ENCODE data around the gene UBASH3B.

The UBASH3B gene

DNA sequence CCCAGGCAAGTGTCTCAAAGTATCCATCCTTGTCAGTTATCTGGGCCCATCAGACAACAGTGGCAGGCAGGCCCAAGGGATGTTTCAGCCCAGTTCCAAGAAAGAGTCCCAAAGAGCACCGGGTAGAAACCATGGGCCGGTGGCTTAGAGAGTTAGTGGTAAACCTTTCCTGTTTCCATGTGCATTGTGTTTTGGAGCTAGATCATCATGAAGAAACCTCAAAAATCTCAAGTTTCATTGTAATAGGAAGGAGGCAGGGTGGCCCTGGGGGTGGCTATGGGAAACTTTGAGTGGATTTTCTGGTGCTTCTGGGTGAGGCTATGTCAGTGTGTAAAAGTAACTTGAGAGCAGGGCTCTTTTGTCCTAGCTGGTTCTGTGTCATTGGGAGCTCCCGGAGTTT is 68.1 kb downstream of the UBASH3B start:
- no peak for DNase-seq (ENCODE audit: extremely low read depth, insufficient read length)
- TF ChIP-seq, protein P1, sequence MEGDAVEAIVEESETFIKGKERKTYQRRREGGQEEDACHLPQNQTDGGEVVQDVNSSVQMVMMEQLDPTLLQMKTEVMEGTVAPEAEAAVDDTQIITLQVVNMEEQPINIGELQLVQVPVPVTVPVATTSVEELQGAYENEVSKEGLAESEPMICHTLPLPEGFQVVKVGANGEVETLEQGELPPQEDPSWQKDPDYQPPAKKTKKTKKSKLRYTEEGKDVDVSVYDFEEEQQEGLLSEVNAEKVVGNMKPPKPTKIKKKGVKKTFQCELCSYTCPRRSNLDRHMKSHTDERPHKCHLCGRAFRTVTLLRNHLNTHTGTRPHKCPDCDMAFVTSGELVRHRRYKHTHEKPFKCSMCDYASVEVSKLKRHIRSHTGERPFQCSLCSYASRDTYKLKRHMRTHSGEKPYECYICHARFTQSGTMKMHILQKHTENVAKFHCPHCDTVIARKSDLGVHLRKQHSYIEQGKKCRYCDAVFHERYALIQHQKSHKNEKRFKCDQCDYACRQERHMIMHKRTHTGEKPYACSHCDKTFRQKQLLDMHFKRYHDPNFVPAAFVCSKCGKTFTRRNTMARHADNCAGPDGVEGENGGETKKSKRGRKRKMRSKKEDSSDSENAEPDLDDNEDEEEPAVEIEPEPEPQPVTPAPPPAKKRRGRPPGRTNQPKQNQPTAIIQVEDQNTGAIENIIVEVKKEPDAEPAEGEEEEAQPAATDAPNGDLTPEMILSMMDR (IDR thresholded peaks at IDR 0.05; ENCODE audit: insufficient read depth, low read length, poor library complexity, severe bottlenecking) = no peak
- Histone ChIP-seq H3K36me3 (ENCODE audit: control insufficient read depth, insufficient read depth, low read length) (no peaks in the 10 kb centered on the region), H3K4me3 (replicated peaks; ENCODE audit: low read depth, low read length) (no peak overlapping the region), H3K27me3 (replicated peaks; ENCODE audit: control insufficient read depth, insufficient read depth, low read length) (no peaks in the 10 kb centered on the region)

DNA sequence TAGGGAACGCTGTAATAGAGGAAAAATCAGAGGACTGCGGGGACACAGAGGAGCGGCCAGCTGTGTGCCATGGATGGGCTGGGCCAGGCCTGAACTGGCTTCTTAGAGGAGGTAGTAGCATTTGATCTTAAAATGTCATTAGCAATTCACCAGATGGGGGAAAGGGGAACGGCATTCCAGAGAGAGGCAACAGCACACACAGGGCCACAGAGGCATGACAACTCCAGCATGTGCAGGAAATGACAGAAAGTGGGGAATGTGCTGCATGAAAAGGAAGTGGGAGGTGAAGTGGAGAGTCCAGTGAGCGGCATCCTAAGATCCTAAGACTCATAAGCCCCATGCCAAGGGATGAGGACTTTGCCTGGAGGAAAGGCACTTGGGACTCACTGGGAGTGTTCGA is 69.0 kb downstream of the UBASH3B start:
- H3K4me3 ChIP-seq (replicated peaks; ENCODE audit: low read depth, low read length) = no peak overlapping the region
- no peaks in the 10 kb centered on the region for H3K36me3 ChIP-seq (ENCODE audit: control insufficient read depth, insufficient read depth, low read length)
- DNase-seq (ENCODE audit: extremely low read depth, insufficient read length) = no peak
- TF ChIP-seq, protein P1 (IDR thresholded peaks at IDR 0.05; ENCODE audit: insufficient read depth, low read length, poor library complexity, severe bottlenecking) = no peak
- H3K27me3 ChIP-seq (replicated peaks; ENCODE audit: control insufficient read depth, insufficient read depth, low read length) = no peaks in the 10 kb centered on the region

DNA sequence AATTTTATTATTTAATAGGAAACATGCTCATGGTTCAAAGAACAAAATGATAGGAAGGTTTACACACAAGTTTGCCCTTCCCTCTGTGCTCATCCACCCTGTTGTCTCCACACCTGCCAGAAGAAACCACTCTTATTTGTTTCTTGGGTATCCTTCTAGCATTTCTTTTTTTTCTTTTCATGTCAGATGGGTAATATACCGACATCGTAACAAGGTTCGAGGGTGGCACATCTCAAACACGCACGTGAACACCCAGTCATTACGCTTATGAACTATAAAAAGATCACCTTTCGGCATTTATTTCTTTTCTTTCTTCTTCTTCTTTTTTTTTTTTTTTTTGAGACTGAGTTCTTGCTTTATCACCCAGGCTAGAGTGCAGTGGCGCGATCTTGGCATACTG is 70.5 kb downstream of the UBASH3B start:
- no peaks in the 10 kb centered on the region for H3K27me3 ChIP-seq (replicated peaks; ENCODE audit: control insufficient read depth, insufficient read depth, low read length)
- TF ChIP-seq, protein P1 (IDR thresholded peaks at IDR 0.05; ENCODE audit: insufficient read depth, low read length, poor library complexity, severe bottlenecking) = no peak
- no peaks in the 10 kb centered on the region for H3K36me3 ChIP-seq (ENCODE audit: control insufficient read depth, insufficient read depth, low read length)
- no peak for DNase-seq (ENCODE audit: extremely low read depth, insufficient read length)
- H3K4me3 ChIP-seq (replicated peaks; ENCODE audit: low read depth, low read length) = no peak overlapping the region

DNA sequence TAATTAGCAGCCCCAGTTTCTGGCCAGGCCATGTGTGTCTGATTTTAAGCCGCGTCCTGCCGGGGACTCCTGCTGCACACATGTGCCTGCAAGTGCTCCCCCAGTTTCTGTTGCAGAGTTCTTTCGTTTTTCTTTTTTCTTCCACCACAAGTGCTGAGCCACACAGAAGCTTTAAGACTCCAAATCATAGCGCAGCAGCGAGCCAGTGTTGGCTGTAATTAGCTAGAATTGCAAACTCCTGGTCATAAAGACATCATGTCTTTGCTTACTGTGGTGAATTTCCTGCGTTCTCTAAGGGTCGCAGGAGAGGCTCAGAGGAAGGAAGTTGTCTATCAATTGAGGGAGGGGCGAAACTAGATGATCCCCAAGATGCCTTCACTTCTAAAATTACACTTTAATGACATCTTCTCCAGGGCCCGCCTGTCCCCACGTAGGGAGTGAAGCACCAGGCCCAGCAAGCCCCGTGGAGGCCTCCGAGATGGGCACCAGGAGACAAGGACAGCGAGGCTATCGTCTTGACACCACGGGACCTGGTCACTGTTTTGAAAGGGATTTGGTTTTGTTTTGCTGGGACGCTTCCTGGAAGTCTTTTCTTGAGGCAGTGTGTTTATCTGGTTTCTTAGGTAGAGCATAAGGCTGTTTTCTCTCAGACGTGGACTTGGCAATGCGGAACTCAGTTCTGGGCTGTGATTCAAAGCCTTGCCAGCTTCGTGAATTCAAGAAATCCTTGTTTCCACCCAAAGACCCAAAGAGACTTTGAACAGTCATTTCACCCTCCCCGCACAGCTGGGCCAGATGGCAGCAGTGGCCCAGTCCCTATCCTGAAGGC is 71.8 kb downstream of the UBASH3B start:
- no peaks in the 10 kb centered on the region for H3K36me3 ChIP-seq (ENCODE audit: control insufficient read depth, insufficient read depth, low read length)
- no peak overlapping the region for H3K4me3 ChIP-seq (replicated peaks; ENCODE audit: low read depth, low read length)
- TF ChIP-seq, protein P1 (IDR thresholded peaks at IDR 0.05; ENCODE audit: insufficient read depth, low read length, poor library complexity, severe bottlenecking) = no peak
- DNase-seq (ENCODE audit: extremely low read depth, insufficient read length) = no peak
- no peaks in the 10 kb centered on the region for H3K27me3 ChIP-seq (replicated peaks; ENCODE audit: control insufficient read depth, insufficient read depth, low read length)

DNA sequence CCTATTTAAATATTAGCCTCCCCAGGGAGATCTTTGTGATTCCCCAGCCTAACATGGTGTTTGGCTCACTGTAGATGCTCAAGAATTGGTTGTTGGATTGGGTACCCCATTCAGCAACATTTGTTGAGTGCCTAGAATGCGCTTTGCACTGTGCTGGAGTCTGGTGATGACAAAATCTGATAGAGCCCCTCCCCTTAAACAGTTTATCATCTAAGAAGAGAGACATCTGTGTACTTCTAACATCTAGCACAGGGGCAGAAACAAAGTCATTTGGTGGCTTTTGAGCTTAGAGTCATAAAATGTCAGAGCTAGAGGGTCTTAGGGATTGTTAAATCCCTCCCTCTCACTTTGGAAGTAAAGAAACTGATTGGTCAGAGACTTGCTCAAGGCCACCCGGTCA is 73.0 kb downstream of the UBASH3B start:
- no peaks in the 10 kb centered on the region for H3K36me3 ChIP-seq (ENCODE audit: control insufficient read depth, insufficient read depth, low read length)
- TF ChIP-seq, protein P1 (IDR thresholded peaks at IDR 0.05; ENCODE audit: insufficient read depth, low read length, poor library complexity, severe bottlenecking) = no peak

More for the DNA sequence above, 73.0 kb downstream of the UBASH3B start:
- H3K27me3 ChIP-seq (replicated peaks; ENCODE audit: control insufficient read depth, insufficient read depth, low read length) = no peaks in the 10 kb centered on the region
- DNase-seq (ENCODE audit: extremely low read depth, insufficient read length) = no peak
- H3K4me3 ChIP-seq (replicated peaks; ENCODE audit: low read depth, low read length) = no peak overlapping the region

Measured in GM06990 (cell line).